H1 (cell line): ENCODE results near the gene OLR1. TPM values are rescaled to one million over a fixed set of nuclear protein-coding genes. Genes with fewer than 3 reads are reported as not detected.

Experiments used
- CTCF ChIA-PET: fragments of 300-600 bp; sonication (Branson Sonifier 250); formaldehyde crosslinking; loops from one replicate; lab custom pipeline; 2021; ENCODE audit not compliant: partially characterized antibody; lab: Charles Lee
- POLR2A ChIA-PET: fragments of 300-600 bp; sonication (Branson Sonifier 250); formaldehyde crosslinking; loops from one replicate; lab custom pipeline; 2021; ENCODE audit warnings: inconsistent platforms; ENCODE audit not compliant: partially characterized antibody; lab: Charles Lee
- DNase-seq, 2 experiments: peaks; one replicate each; pipeline versions ENCODE4 v3.0.0 to v3.0.0-alpha.2; 2010 to 2022; ENCODE audit warnings: low spot score in 2 of 2, low read depth in 1 of 2, mixed read lengths in 1 of 2
- FAIRE-seq: peaks from 2 replicates; lab custom pipeline; 2011; peaks lifted over from hg19 to GRCh38; lab: Jason Lieb, UNC
- H2AFZ ChIP-seq: 2 replicates; pipeline ENCODE4 v1.8.1; 2012; ENCODE audit warnings: low read length, inconsistent platforms
- H2AK5ac ChIP-seq: 2 replicates; pipeline ENCODE4 v1.6.1; 2013; ENCODE audit warnings: low read depth, low read length
- H2BK120ac ChIP-seq: replicated peaks from 2 replicates; pipeline ENCODE3; 2013; ENCODE audit warnings: low read depth, low read length, inconsistent platforms
- H2BK12ac ChIP-seq: 2 replicates; pipeline ENCODE4 v1.6.1; 2013; ENCODE audit warnings: low read depth, low read length
- H2BK15ac ChIP-seq: 2 replicates; pipeline ENCODE4 v1.6.1; 2013; ENCODE audit warnings: low read length
- H2BK20ac ChIP-seq: 2 replicates; pipeline ENCODE4 v1.6.1; 2013; ENCODE audit warnings: low read length
- H2BK5ac ChIP-seq: 2 replicates; pipeline ENCODE4 v1.6.1; 2013; ENCODE audit warnings: low read depth, low read length
- H3K14ac ChIP-seq: 2 replicates; pipeline ENCODE4 v1.6.1; 2013; ENCODE audit warnings: inconsistent platforms; ENCODE audit not compliant: insufficient read length
- H3K18ac ChIP-seq: 2 replicates; pipeline ENCODE4 v1.6.1; 2013; ENCODE audit warnings: low read length; ENCODE audit errors: extremely low read depth
- H3K23ac ChIP-seq: 2 replicates; pipeline ENCODE4 v1.6.1; 2013; ENCODE audit warnings: inconsistent platforms; ENCODE audit not compliant: insufficient read length
- H3K23me2 ChIP-seq: 2 replicates; pipeline ENCODE4 v1.6.1; 2013; ENCODE audit warnings: low read depth, low read length
- H3K27ac ChIP-seq: 2 replicates; pipeline ENCODE4 v1.6.1; 2011; ENCODE audit warnings: low read depth, low read length, inconsistent platforms
- H3K27me3 ChIP-seq, 4 experiments: replicated peaks in 1 of 4; 1 replicate in 1 of 4; 2 replicates in 3 of 4; pipeline versions ENCODE4 v1.6.1 to v1.8.1; 2011 to 2013; ENCODE audit warnings: low read length in 3 of 4, mild to moderate bottlenecking in 3 of 4, inconsistent platforms in 2 of 4, mixed read lengths in 2 of 4, moderate library complexity in 1 of 4; ENCODE audit not compliant: control insufficient read depth in 3 of 4, insufficient read depth in 3 of 4; ENCODE audit errors: extremely low read depth in 1 of 4
- H3K36me3 ChIP-seq, 4 experiments: 2 replicates each; pipeline versions ENCODE4 v1.6.1 to v1.8.1; 2011 to 2013; ENCODE audit warnings: mild to moderate bottlenecking in 4 of 4, low read length in 3 of 4, moderate library complexity in 2 of 4, control low read depth in 1 of 4, inconsistent platforms in 1 of 4; ENCODE audit not compliant: insufficient read depth in 4 of 4, control insufficient read depth in 2 of 4
- H3K4ac ChIP-seq: replicated peaks from 2 replicates; pipeline ENCODE3; 2013; ENCODE audit warnings: low read length, low read depth, mixed read lengths, inconsistent platforms; ENCODE audit not compliant: insufficient read length
- H3K4me1 ChIP-seq, 4 experiments: replicated peaks in 1 of 4; 1 replicate in 1 of 4; 2 replicates in 3 of 4; pipeline versions ENCODE4 v1.6.1 to v1.8.1; 2011 to 2013; ENCODE audit warnings: low read length in 3 of 4, inconsistent platforms in 2 of 4, mixed read lengths in 1 of 4; ENCODE audit not compliant: insufficient read depth in 4 of 4, control insufficient read depth in 3 of 4
- H3K4me2 ChIP-seq, 2 experiments: 2 replicates each; pipeline versions ENCODE4 v1.6.1 to v1.8.1; 2011 to 2013; ENCODE audit warnings: low read depth in 2 of 2, low read length in 2 of 2, control low read depth in 1 of 2, inconsistent platforms in 1 of 2, mild to moderate bottlenecking in 1 of 2; ENCODE audit not compliant: insufficient read depth in 1 of 2
- H3K4me3 ChIP-seq, 4 experiments: fragments of 200-600, 300-600 bp in 1 of 4; sonication (generic), shearing (Covaris generic), sonication (Bioruptor Twin) in 1 of 4; 2 replicates each; pipeline versions ENCODE4 v1.5.1 to v1.8.1; 2011 to 2016; ENCODE audit warnings: low read length in 4 of 4, low read depth in 3 of 4, control low read depth in 2 of 4, inconsistent platforms in 2 of 4, mild to moderate bottlenecking in 2 of 4, mixed read lengths in 1 of 4, moderate library complexity in 1 of 4; ENCODE audit not compliant: insufficient read depth in 2 of 4; ENCODE audit errors: extremely low read depth in 1 of 4
- H3K56ac ChIP-seq: replicated peaks from 2 replicates; pipeline ENCODE3; 2013; ENCODE audit warnings: low read depth, mild to moderate bottlenecking, mixed read lengths, low read length, inconsistent platforms; ENCODE audit not compliant: insufficient read length
- H3K79me1 ChIP-seq: 2 replicates; pipeline ENCODE4 v1.6.1; 2013; ENCODE audit warnings: low read depth, low read length, control low read depth
- H3K79me2 ChIP-seq, 2 experiments: 2 replicates each; pipeline versions ENCODE4 v1.6.1 to v1.8.1; 2012 to 2013; ENCODE audit warnings: low read length in 2 of 2, mild to moderate bottlenecking in 2 of 2, inconsistent platforms in 1 of 2; ENCODE audit not compliant: insufficient read depth in 2 of 2, control insufficient read depth in 1 of 2
- H3K9ac ChIP-seq, 4 experiments: replicated peaks in 1 of 4; 1 replicate in 1 of 4; 2 replicates in 3 of 4; pipeline versions ENCODE4 v1.6.1 to v1.8.1; 2011 to 2013; ENCODE audit warnings: low read depth in 3 of 4, low read length in 3 of 4, control low read depth in 2 of 4, mild to moderate bottlenecking in 2 of 4, moderate library complexity in 2 of 4, inconsistent platforms in 1 of 4; ENCODE audit errors: extremely low read depth in 1 of 4
- H3K9me3 ChIP-seq, 2 experiments: 2 replicates each; pipeline versions ENCODE4 v1.6.1 to v1.8.1; 2012 to 2013; ENCODE audit warnings: mild to moderate bottlenecking in 2 of 2, moderate library complexity in 2 of 2, control low read depth in 1 of 2, inconsistent platforms in 1 of 2, low read depth in 1 of 2, low read length in 1 of 2, mixed read lengths in 1 of 2; ENCODE audit not compliant: insufficient read depth in 2 of 2
- H4K20me1 ChIP-seq, 2 experiments: replicated peaks in 1 of 2; 2 replicates each; pipeline versions ENCODE3 to v1.8.1; 2011 to 2013; ENCODE audit warnings: inconsistent platforms in 2 of 2, low read length in 2 of 2, mild to moderate bottlenecking in 1 of 2; ENCODE audit not compliant: insufficient read depth in 2 of 2, control insufficient read depth in 1 of 2
- H4K5ac ChIP-seq: 2 replicates; pipeline ENCODE4 v1.6.1; 2013; ENCODE audit warnings: low read length, low read depth, mixed read lengths, inconsistent platforms; ENCODE audit not compliant: insufficient read length
- H4K8ac ChIP-seq: 2 replicates; pipeline ENCODE4 v1.8.0; 2013; ENCODE audit warnings: mild to moderate bottlenecking, moderate library complexity, low read length, inconsistent platforms; ENCODE audit not compliant: insufficient read depth; ENCODE audit errors: extremely low read depth
- H4K91ac ChIP-seq: replicated peaks from 2 replicates; pipeline ENCODE3; 2013; ENCODE audit warnings: low read length, mixed read lengths, inconsistent platforms; ENCODE audit not compliant: insufficient read length
- BCL11A ChIP-seq, 2 experiments: IDR thresholded peaks; one replicate each; pipeline ENCODE4 v1.6.1; 2011; ENCODE audit warnings: low read depth in 2 of 2, low read length in 2 of 2, mild to moderate bottlenecking in 2 of 2
- BRCA1 ChIP-seq: IDR thresholded peaks from 2 replicates; pipeline ENCODE4 v1.6.1; 2012; ENCODE audit warnings: low read depth, low read length, improper control_type of control experiment
- CEBPB ChIP-seq: IDR thresholded peaks from 2 replicates; pipeline ENCODE4 v1.6.1; 2012; ENCODE audit warnings: low read depth, low read length
- EGR1 ChIP-seq: IDR thresholded peaks from 2 replicates; pipeline ENCODE4 v1.6.1; 2011; ENCODE audit warnings: low read depth, low read length, borderline replicate concordance
- HDAC2 ChIP-seq, 2 experiments: fragments of 300-600 bp in 1 of 2; sonication (generic) in 1 of 2; IDR thresholded peaks; 2 replicates each; pipeline ENCODE4 v1.6.1; 2011 to 2012; ENCODE audit warnings: low read depth in 2 of 2, low read length in 2 of 2, mild to moderate bottlenecking in 2 of 2, moderate library complexity in 2 of 2, borderline replicate concordance in 1 of 2, inconsistent platforms in 1 of 2
- RNF2 ChIP-seq: fragments of 200-900, 300-1000 bp; sonication (generic); IDR thresholded peaks from 2 replicates; pipeline ENCODE4 v1.7.1; 2016; ENCODE audit warnings: borderline replicate concordance, low read depth, mild to moderate bottlenecking, antibody characterized with exemption, low read length; ENCODE audit not compliant: poor library complexity, severe bottlenecking; ENCODE audit errors: missing control alignments
- TEAD4 ChIP-seq: IDR thresholded peaks from 2 replicates; pipeline ENCODE4 v1.6.1; 2012; ENCODE audit warnings: low read depth, low read length, inconsistent platforms, mixed read lengths
- WGBS, 2 experiments: shearing (Covaris generic) in 1 of 2; methylation state at CpG; one replicate each; pipeline versions ENCODE4 v1.1.6 to v1.1.7; 2013 to 2015; ENCODE audit warnings: low lambda C conversion rate in 2 of 2, mixed read lengths in 2 of 2, inconsistent platforms in 1 of 2, low coverage in 1 of 2, missing lambda C conversion rate in 1 of 2; ENCODE audit not compliant: insufficient replicate concordance in 2 of 2, insufficient coverage in 1 of 2, insufficient read length in 1 of 2; ENCODE audit errors: extremely low coverage in 1 of 2, missing lambda C conversion rate in 1 of 2; 5-methylcytosine and 5-hydroxymethylcytosine counted together
- polyA plus RNA-seq, 7 experiments: library from polyadenylated mRNA; depleted of rRNA in 3 of 7; stranded (reverse) in 5 of 7; unstranded in 2 of 7; fragments of >200 nt in 5 of 7; fragments of 200-250 nt in 2 of 7; gene quantifications; 1 replicate in 5 of 7; 2 replicates in 1 of 7; 4 replicates in 1 of 7; pipeline versions ENCODE4 v1.2.1 to v1.2.3, GENCODE V29; 2011 to 2013; ENCODE audit warnings: missing spikeins in 2 of 7, mixed read lengths in 2 of 7
- total RNA-seq: library from RNA; stranded (reverse); fragmentation: NEBNext Ultra II Directional; extraction: Animal tissue kit (Norgen Biotek cat#: 25700); gene quantifications from 2 replicates; pipeline ENCODE4 v1.2.1, GENCODE V29; 2021

Gene OLR1
- total and polyA plus RNA-seq, 2 of the 8 experiments (the other 6 are each of a cell fraction or from before 2014, with no cell fraction given) = not detected

- POLR2A ChIA-PET = no interaction called here
- no peak for FAIRE-seq
- WGBS, 2 experiments = 85% methylated on average over 5 of the region's 5 CpGs; no CpG with 5 or more reads in 1 of the 2 experiments
These were observed 25.9 kb upstream of the OLR1 start for GRCh38 chr12:10197879-10198278.

More at GRCh38 chr12:10197879-10198278, 25.9 kb upstream of the OLR1 start:
- no peak overlapping the region for H2BK120ac ChIP-seq
- H3K27ac ChIP-seq = no peak overlapping the region
- no peak overlapping the region for H2BK5ac ChIP-seq
- H3K23me2 ChIP-seq = no peaks in the 10 kb centered on the region
- H3K4ac ChIP-seq = no peak overlapping the region
- H3K4me2 ChIP-seq = no peak overlapping the region
- H3K4me1 ChIP-seq = no peaks in the 10 kb centered on the region
- H3K14ac ChIP-seq = no peak overlapping the region
- H4K91ac ChIP-seq = no peak overlapping the region
- H3K23ac ChIP-seq = no peak overlapping the region
- H3K79me2 ChIP-seq = no peaks in the 10 kb centered on the region
- no peaks in the 10 kb centered on the region for H3K9me3 ChIP-seq
- no peak overlapping the region for H4K5ac ChIP-seq
- H3K56ac ChIP-seq = no peak overlapping the region
- H4K20me1 ChIP-seq = no peaks in the 10 kb centered on the region
- no peak overlapping the region for H4K8ac ChIP-seq
- no peak overlapping the region for H3K9ac ChIP-seq
- no peaks in the 10 kb centered on the region for H3K27me3 ChIP-seq
- H3K4me3 ChIP-seq = no peak overlapping the region
- H3K18ac ChIP-seq = no peak overlapping the region
- no peak for DNase-seq
- no peak overlapping the region for H2BK15ac ChIP-seq
- no peak overlapping the region for H2BK20ac ChIP-seq
- CTCF ChIA-PET = interaction anchor here (1.2 to 1.4 kb wide), 2 partner anchors 15 to 45 kb away, joined by 3 read pairs; no protein-coding TSS in a partner anchor
- no peak overlapping the region for H2AFZ ChIP-seq
- H2AK5ac ChIP-seq = no peak overlapping the region
- TF ChIP-seq HDAC2 (IDR thresholded peaks at IDR 0.05; ENCODE audit: borderline replicate concordance in 1 of 2, low read depth in 2 of 2, low read length in 2 of 2) = no peak
- TF ChIP-seq EGR1 = no peak
- TF ChIP-seq BCL11A (IDR thresholded peaks at IDR 0.05; ENCODE audit: low read depth in 2 of 2, low read length in 2 of 2) = no peak
- no peak for TF ChIP-seq BRCA1
- TF ChIP-seq TEAD4 = no peak
- TF ChIP-seq RNF2 = no peak
- TF ChIP-seq CEBPB = no peak
- H3K36me3 ChIP-seq = no peaks in the 10 kb centered on the region
- H2BK12ac ChIP-seq = no peak overlapping the region
- H3K79me1 ChIP-seq = no peaks in the 10 kb centered on the region
